Hepatocyte (in vitro differentiated cells): ENCODE data around the gene EBPL.

Source experiments
- CTCF ChIP-seq: fragments of 200-600 bp; sonication (generic); IDR thresholded peaks from 2 replicates; pipeline ENCODE4 v1.5.1; 2016; ENCODE audit warnings: antibody characterized with exemption, mild to moderate bottlenecking; ENCODE audit not compliant: poor library complexity
- EZH2 ChIP-seq: fragments of 200-600 bp; sonication (generic); IDR thresholded peaks from 2 replicates; pipeline ENCODE4 v1.6.1; 2016; ENCODE audit warnings: antibody characterized with exemption, mild to moderate bottlenecking, borderline replicate concordance
- EZH2phosphoT487 ChIP-seq: fragments of 200-600 bp; sonication (generic); IDR thresholded peaks from one replicate; pipeline ENCODE4 v1.6.1; 2018; ENCODE audit warnings: antibody characterized with exemption, mild to moderate bottlenecking, low read depth, moderate library complexity; ENCODE audit not compliant: unreplicated experiment, severe bottlenecking

- TF ChIP-seq EZH2phosphoT487, result no peak
- no peak for TF ChIP-seq CTCF
- TF ChIP-seq EZH2, result no peak
These were observed 61.3 kb downstream of the EBPL start for GRCh38 chr13:49629947-49630346.
